SHP77 treated with DMSO at 0.1 percent for 48 hours (cell line): Measurements from ENCODE around the gene RASSF10.

Experiments used
- DNase-seq: peaks from one replicate; lab custom pipeline; 2025; lab: John Stamatoyannopoulos, UW

The RASSF10 gene

GRCh38 chr11:13055200-13055599 is 46.1 kb downstream of the RASSF10 start:
- no peak for DNase-seq

- no peak for DNase-seq
Measured at GRCh38 chr11:13061294-13061990, 52.3 kb downstream of the RASSF10 start.
